GM21529 (cell line): ENCODE data around the gene VAV2.
A peak's percentile ranks its signal among the peaks of the same experiment; 100 is the strongest.

Experiments used
- ATAC-seq: cut with Tn5 transposase; IDR thresholded peaks from one replicate; pipeline ENCODE4 v1.9.1; 2021; ENCODE audit not compliant: unreplicated experiment

The VAV2 gene

GRCh38 chr9:133805876-133806622 is 186.1 kb downstream of the VAV2 start:
- no peak for ATAC-seq

GRCh38 chr9:133804199-133804598 is 187.9 kb downstream of the VAV2 start:
- ATAC-seq: no peak

GRCh38 chr9:133803745-133804144 is 188.4 kb downstream of the VAV2 start:
- ATAC-seq: no peak

GRCh38 chr9:133803028-133803585 is 189.0 kb downstream of the VAV2 start:
- ATAC-seq: no peak

- no peak for ATAC-seq
Measured at GRCh38 chr9:133801739-133802138, 190.4 kb downstream of the VAV2 start.

GRCh38 chr9:133800266-133800665 is 191.9 kb downstream of the VAV2 start:
- ATAC-seq: no peak

- ATAC-seq: no peak
Measured at GRCh38 chr9:133799716-133800115, 192.4 kb downstream of the VAV2 start.

GRCh38 chr9:133799106-133799505 is 193.0 kb downstream of the VAV2 start:
- no peak for ATAC-seq

GRCh38 chr9:133798160-133798559 is 194.0 kb downstream of the VAV2 start:
- no peak for ATAC-seq

- no peak for ATAC-seq
Measured at GRCh38 chr9:133797406-133798105, 194.6 kb downstream of the VAV2 start.

- ATAC-seq: no peak
Measured at GRCh38 chr9:133796562-133796961, 195.6 kb downstream of the VAV2 start.

- ATAC-seq: no peak
Measured at GRCh38 chr9:133795049-133795448, 197.1 kb downstream of the VAV2 start.

- no peak for ATAC-seq
Measured at GRCh38 chr9:133794016-133794760, 197.9 kb downstream of the VAV2 start.

GRCh38 chr9:133793471-133793870 is 198.7 kb downstream of the VAV2 start:
- ATAC-seq: no peak

- peak; percentile 69 for ATAC-seq
Measured at GRCh38 chr9:133792721-133793470, 199.2 kb downstream of the VAV2 start.

- no peak for ATAC-seq
Measured at GRCh38 chr9:133791735-133792649, 200.1 kb downstream of the VAV2 start.

- no peak for ATAC-seq
Measured at GRCh38 chr9:133791069-133791468, 201.1 kb downstream of the VAV2 start.

- no peak for ATAC-seq
Measured at GRCh38 chr9:133789778-133790177, 202.3 kb downstream of the VAV2 start.

GRCh38 chr9:133788819-133789717 is 203.1 kb downstream of the VAV2 start:
- ATAC-seq: no peak
